Hippocampal formation (tissue), 2 donors: ENCODE data around the gene KCNMB1.

Source experiments
- DNase-seq, 2 donors: peaks; one replicate each; lab custom pipeline; 2025; lab: John Stamatoyannopoulos, UW

KCNMB1 gene

GRCh38 chr5:170341545-170341944 is 47.6 kb downstream of the KCNMB1 start:
- no peak for DNase-seq

DNA sequence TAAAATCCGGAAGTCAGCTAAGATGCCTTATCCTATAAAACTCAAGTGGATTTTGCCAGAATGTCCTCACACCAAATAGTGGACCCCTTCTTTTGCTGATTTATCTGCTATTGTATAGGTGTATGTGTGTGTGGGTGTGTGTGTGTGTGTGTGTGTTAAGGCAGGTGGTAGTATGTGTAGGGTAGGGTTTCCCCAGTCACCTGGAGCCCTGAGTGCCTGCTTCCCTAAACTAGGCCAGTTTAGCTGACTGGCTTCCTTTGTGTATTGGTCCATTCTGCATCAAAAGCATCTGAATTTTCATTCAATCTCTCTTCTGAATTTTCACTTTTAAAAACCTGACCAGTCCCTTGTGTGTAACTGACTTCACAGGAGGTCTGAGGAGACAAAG is 49.4 kb downstream of the KCNMB1 start:
- no peak for DNase-seq

GRCh38 chr5:170338933-170339779 is 50.0 kb downstream of the KCNMB1 start:
- DNase-seq, result no peak

- DNase-seq, result no peak
These were observed 50.9 kb downstream of the KCNMB1 start for GRCh38 chr5:170338291-170338690.

DNA sequence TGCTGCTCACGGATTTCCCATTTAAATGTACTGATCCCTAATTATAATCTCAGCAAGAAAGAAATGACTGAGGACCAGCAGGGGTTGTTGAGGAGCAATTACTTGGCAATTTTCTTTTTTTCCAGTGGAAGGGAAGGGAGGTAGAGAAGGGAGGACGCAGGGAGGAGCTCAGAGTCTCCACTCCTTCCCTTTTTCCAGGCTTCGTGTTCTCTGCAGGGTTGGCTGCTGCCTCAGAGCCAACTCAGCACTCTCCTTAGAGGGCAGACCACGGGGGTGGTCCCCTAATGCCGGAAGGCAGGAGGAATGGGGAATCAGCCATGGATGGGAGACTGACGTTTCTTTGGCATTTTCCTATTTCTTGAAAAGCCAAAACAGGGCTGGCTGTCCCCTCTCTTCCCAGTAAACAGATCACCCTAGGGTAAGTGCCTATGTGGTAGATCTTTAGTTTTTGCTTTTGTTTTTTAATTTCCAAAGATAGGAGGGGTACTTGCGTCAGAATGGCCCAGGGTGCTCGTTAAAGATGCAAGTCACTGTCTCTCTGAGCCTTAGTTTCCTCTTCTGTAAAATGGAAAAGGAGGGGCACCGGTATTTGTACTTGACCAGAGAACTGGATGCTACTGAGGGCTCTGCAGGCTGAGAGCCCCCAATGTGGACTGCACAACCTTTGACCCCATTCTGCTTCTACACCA is 52.0 kb downstream of the KCNMB1 start:
- DNase-seq, result no peak

GRCh38 chr5:170336065-170336464 is 53.1 kb downstream of the KCNMB1 start:
- no peak for DNase-seq

GRCh38 chr5:170334626-170335025 is 54.5 kb downstream of the KCNMB1 start:
- DNase-seq, result no peak

GRCh38 chr5:170333161-170333910 is 55.8 kb downstream of the KCNMB1 start:
- DNase-seq, result no peak

- DNase-seq, result no peak
These were observed 57.1 kb downstream of the KCNMB1 start for GRCh38 chr5:170332058-170332457.

- DNase-seq, result no peak
These were observed 58.6 kb downstream of the KCNMB1 start for GRCh38 chr5:170330568-170331054.

- DNase-seq, result no peak
These were observed 59.6 kb downstream of the KCNMB1 start for GRCh38 chr5:170329524-170329923.

GRCh38 chr5:170327829-170328228 is 61.3 kb downstream of the KCNMB1 start:
- DNase-seq, result no peak

DNA sequence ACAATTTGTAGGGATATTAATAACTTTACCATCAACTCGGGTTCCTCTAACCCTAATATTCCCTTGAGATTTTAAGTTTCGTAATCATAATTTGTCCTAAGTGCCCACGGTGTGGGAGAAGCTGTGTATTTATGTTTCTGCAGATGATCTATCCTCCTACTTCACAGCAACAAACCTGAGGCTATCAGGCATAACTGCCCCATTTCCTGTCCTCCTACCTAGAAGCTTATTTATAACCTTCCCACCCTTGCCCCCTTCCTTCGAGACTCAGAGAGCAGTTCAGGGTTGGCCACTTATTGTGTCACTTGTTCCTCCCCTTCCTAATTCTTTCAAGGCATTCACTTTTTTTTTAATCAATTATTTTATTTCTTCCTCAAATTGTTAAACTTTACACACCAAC is 62.0 kb downstream of the KCNMB1 start:
- DNase-seq, result no peak
